ENCODE measurements around the gene NTPCR. TPM values are rescaled to one million over a fixed set of nuclear protein-coding genes. Genes with fewer than 3 reads are reported as not detected.

Gene NTPCR, protein sequence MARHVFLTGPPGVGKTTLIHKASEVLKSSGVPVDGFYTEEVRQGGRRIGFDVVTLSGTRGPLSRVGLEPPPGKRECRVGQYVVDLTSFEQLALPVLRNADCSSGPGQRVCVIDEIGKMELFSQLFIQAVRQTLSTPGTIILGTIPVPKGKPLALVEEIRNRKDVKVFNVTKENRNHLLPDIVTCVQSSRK
- total RNA-seq, result 10 to 100 TPM; 57.0 to 64.8 TPM

DNA sequence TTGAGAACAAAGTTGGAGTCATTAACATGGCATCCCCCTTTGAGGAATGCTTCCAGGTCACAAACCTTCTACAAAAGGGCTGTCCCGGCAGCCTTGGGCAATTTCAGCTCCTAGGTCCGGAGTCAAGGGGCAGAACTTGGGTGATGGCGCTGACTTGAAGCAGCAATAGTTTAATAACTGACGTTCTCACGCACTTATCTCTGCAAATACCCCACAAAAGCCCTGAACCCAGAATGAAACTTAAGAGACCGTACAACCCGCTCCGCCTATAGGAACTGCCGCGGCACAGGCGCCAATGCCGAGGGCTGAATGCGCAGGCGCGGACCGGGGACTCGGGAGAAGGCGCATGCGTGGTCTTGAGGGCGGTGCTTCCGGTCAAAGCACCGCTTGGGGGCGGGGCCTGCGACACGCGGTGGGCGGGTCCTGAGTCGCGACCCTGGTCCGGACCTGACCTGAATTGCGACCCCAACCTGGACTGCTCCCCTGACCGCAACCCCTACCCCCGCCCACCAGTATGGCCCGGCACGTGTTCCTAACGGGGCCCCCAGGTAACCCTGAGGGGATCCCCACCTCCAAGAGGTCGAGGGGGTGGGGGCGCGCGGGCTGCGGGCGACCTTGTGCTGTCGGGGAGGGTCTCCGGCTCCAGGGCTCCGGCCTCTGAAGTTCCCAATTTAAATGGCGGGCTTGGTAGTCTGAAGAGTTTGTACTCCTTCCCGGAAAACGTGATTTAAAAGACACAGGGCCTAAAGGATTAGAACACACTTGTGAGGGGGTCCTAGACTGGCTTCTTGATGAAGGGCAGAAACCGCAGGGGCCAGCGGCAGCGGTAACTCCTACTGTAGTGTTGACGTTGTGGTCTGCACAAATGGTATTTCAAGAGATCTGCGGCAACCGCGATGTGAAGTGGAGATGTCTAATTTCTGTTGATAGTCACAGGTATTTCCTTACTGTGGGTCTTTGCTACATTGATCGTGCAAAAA is at the start of gene NTPCR:
Gene NTPCR, plus strand, starts transcription at position 415 of the 980 bp plus-strand sequence. Its CDS starts 100 bp downstream, at position 515.
- H3K27ac ChIP-seq, result peak within 1 kb of the TSS; percentile 71
- peak within 1 kb of the TSS; percentile 85 for H3K4me3 ChIP-seq
- intact Hi-C loops (cut with DNase I), result loop anchor here (10.0 kb wide), 1 partner anchor 196 kb away; no protein-coding TSS in a partner anchor
- peak within 1 kb of the TSS; percentile 70 to 92 for H3K9ac ChIP-seq (ENCODE audit: low read depth in 2 of 2, low read length in 2 of 2)
- no peaks in the 10 kb centered on the region for H3K9me3 ChIP-seq
- H3K27me3 ChIP-seq, result no peaks in the 10 kb centered on the region
- H3K36me3 ChIP-seq, result no peaks in the 10 kb centered on the region
- no peaks in the 10 kb centered on the region for H3K4me1 ChIP-seq
- TF ChIP-seq, protein P1, sequence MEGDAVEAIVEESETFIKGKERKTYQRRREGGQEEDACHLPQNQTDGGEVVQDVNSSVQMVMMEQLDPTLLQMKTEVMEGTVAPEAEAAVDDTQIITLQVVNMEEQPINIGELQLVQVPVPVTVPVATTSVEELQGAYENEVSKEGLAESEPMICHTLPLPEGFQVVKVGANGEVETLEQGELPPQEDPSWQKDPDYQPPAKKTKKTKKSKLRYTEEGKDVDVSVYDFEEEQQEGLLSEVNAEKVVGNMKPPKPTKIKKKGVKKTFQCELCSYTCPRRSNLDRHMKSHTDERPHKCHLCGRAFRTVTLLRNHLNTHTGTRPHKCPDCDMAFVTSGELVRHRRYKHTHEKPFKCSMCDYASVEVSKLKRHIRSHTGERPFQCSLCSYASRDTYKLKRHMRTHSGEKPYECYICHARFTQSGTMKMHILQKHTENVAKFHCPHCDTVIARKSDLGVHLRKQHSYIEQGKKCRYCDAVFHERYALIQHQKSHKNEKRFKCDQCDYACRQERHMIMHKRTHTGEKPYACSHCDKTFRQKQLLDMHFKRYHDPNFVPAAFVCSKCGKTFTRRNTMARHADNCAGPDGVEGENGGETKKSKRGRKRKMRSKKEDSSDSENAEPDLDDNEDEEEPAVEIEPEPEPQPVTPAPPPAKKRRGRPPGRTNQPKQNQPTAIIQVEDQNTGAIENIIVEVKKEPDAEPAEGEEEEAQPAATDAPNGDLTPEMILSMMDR (IDR thresholded peaks at IDR 0.05), result no peak
- peak; percentile 96 for DNase-seq

DNA sequence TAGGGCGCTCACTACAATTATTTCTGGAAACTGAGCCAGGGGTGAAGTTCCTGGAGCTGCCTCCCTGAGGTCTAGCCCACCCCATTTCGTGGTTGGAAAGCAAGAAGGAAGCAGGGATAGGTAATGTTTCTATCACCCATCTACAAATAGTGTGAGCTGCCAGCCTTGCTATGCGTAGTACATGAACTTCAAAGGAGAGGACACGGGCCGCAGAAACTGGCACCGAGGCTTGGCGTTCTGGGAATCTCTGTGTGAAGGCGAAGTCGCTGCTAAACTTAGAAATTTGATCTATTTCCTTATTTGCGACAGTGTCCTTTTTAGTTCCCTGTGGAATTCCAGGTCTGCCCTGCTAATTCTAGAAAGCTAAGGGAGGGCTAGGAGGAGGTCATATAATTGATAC is 49.6 kb upstream of the NTPCR start:
- H3K4me1 ChIP-seq, result peaks cover 11% of the 10 kb centered on the region
- DNase-seq, result no peak
- H3K9ac ChIP-seq (ENCODE audit: low read depth in 2 of 2, low read length in 2 of 2), result peak overlapping the region in 1 of 2 donors; percentile 68
- peak overlapping the region; percentile 64 for H3K27ac ChIP-seq
- H3K4me3 ChIP-seq, result no peak overlapping the region
- H3K9me3 ChIP-seq, result no peaks in the 10 kb centered on the region
- TF ChIP-seq, protein P1 (IDR thresholded peaks at IDR 0.05), result no peak
- no peaks in the 10 kb centered on the region for H3K27me3 ChIP-seq
- H3K36me3 ChIP-seq, result no peaks in the 10 kb centered on the region
- intact Hi-C loops (cut with DNase I), result loop anchor here (10.0 kb wide), 1 partner anchor 266 kb away; the partner anchor contains the start of gene SIPA1L2

DNA sequence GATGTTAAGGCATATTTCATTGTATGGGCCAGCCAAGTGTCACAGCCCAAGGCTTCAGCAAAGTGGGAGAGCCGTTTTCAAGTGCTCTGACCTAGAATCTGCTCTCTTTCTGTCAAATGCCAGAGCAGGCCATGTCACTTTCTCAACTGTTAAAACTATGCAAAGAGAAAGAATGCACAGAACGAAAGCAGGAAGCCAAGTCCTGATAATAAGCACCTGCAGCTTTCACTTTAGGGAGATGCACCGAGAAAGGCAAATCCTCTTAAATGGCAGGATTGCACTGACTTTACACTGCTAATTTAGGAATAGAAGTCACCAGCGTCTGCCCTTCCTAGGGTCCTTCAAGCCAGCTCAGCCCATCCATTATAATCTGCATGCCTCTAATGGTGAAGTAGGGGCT is 49.2 kb upstream of the NTPCR start:
- no peak for DNase-seq
- Histone ChIP-seq H3K27ac (peak overlapping the region; percentile 64), H3K9me3 (no peaks in the 10 kb centered on the region), H3K4me3 (no peak overlapping the region), H3K9ac (ENCODE audit: low read depth in 2 of 2, low read length in 2 of 2) (peak overlapping the region in 1 of 2 donors; percentile 68), H3K36me3 (no peaks in the 10 kb centered on the region), H3K27me3 (no peaks in the 10 kb centered on the region), H3K4me1 (peaks cover 11% of the 10 kb centered on the region)
- intact Hi-C loops (cut with DNase I), result loop anchor here (10.0 kb wide), 1 partner anchor 266 kb away; the partner anchor contains the start of gene SIPA1L2
- TF ChIP-seq, protein P1 (IDR thresholded peaks at IDR 0.05), result no peak

DNA sequence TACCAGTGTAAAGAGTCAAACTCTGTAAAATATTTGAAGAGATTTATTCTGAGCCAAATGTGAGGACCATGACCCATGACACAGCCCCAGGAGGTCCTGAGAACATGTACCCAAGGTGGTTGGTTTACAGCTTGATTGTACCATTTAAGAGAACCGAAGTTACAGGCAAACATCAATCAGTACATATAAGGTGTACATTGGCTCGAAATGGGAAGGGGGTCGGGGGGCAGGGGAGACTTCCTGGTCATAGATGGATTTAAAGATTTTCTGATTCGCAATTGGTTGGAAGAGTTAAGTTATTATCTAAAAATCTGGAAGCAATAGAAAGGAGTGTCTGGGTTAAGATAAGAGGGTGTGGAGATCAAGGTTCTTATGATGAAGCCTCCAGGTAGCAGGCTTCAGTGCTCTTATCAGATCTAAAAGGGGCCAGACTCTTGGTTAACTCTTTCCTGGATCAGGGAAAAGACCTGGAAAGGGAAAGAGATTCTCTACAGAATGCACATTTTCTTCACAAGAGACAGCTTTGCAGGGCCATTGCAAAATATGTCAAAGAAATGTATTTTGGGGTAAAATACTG is 47.5 kb upstream of the NTPCR start:
- intact Hi-C loops (cut with DNase I), result loop anchor here (10.0 kb wide), 1 partner anchor 268 kb away; the partner anchor contains the start of gene SIPA1L2
- peak; percentile 67 for DNase-seq
- H3K27ac ChIP-seq, result peak overlapping the region; percentile 64

More for the DNA sequence above, 47.5 kb upstream of the NTPCR start:
- Histone ChIP-seq H3K9ac (ENCODE audit: low read depth in 2 of 2, low read length in 2 of 2) (no peak overlapping the region), H3K4me3 (no peak overlapping the region), H3K9me3 (no peaks in the 10 kb centered on the region), H3K4me1 (peaks cover 11% of the 10 kb centered on the region), H3K36me3 (no peaks in the 10 kb centered on the region), H3K27me3 (no peaks in the 10 kb centered on the region)
- TF ChIP-seq, protein P1 (IDR thresholded peaks at IDR 0.05), result no peak
